Central memory CD4-positive, alpha-beta T cell (primary cell): Measurements from ENCODE around the gene CSMD2.

Experiments
- DNase-seq: peaks from one replicate; pipeline ENCODE4 v3.0.0; 2022

CSMD2 gene

GRCh38 chr1:33469691-33470090, 695.3 kb downstream of the CSMD2 start:
- DNase-seq, result no peak

DNA sequence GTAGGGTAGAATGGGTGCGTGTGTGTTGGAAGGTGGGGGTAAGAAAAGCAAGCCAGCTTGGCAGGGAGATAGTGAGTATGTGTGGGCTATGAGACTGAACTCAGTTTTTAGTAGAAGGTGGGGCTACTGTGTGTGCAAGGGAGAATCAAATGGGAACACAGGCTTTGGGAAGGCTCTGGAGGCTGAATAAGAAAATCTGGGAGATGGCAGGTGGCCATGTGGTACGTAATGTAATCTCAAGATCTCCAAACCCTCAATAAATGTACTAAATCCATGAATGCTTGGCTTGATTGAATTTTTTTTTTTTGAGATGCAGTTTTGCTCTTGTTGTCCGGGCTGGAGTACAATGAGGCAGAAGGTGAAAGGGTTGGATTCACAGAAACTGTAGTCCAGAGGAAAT, 696.1 kb downstream of the CSMD2 start:
- no peak for DNase-seq

- no peak for DNase-seq
Observed at GRCh38 chr1:33468531-33468930, 696.5 kb downstream of the CSMD2 start.

DNA sequence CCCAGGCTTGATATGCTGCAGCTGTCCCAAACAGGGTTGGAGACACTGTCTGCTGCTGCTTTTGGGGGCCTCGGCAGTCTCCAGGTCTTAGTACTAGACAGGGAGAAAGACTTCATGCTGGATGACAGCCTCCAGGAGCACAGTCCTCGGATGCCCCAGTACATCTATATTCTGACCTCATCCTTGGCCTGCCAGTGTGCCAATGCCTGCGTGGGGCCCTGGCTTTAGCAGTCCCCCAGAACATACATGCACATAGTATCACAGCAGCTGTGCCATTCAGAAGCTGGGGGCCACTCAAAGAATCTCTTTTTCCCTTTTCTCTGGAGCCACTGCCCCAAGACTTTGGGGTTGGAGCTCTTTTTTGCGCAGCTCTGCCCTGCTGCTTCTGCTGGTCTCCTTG, 697.0 kb downstream of the CSMD2 start:
- DNase-seq, result no peak

DNA sequence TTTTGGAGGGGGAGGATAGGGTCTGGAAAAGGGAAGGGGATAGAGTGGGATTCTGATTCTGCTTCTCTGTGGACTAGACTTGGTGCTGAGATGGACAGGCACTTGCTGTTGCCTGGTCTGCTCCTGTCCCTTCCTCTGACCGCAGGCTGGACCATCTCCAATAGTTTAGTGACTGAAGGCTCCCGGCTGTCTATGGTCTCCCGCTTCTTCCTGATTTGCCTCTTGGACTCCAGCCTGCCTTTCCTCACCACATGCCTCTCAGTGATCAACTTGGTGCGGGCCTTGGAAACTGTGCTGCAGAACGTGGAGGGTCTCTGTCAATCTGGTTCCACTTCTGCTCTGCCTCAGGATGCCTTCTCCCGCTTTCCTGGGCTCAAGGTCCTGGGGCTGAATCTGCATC, 698.9 kb downstream of the CSMD2 start:
- DNase-seq, result no peak

DNA sequence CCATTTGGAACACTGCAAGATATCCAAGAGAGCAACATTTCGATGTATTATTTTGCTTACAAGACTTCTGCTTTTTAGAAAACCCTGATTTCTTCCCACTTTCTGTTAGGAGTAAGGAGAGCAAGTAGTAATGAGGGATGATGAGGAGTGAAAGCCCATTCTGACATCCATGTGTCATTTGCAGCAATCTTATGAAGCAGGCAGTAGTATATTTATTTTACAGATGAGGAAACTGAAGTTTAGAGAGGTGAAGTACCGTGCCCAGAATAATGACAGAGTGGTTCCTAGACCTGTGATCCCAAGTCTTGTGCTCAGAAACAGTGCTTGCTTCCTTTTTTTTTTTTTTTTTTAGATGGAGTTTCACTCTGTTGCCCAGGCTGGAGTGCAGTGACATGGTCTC, 699.7 kb downstream of the CSMD2 start:
- DNase-seq, result no peak

GRCh38 chr1:33464552-33464951, 700.5 kb downstream of the CSMD2 start:
- no peak for DNase-seq
